ENCODE measurements around the gene DNAH7. TPM values are rescaled to one million over a fixed set of nuclear protein-coding genes. Genes with fewer than 3 reads are reported as not detected.

The DNAH7 gene
- polyA plus RNA-seq, 1 donor (not counting 4 experiments of a cell fraction or from before 2014, with no cell fraction given), result 0.17 TPM

- no peaks in the 10 kb centered on the region for H3K27me3 ChIP-seq (ENCODE audit: control insufficient read depth, extremely low read depth, insufficient read depth, low read length)
- dilution Hi-C loops (cut with MboI; ENCODE audit: extremely low pct_ligation_motif_present, low sequenced_read_pairs), result no loop called here
- DNase-seq (ENCODE audit: low read depth, low spot score) (no peak), FAIRE-seq (no peak)
- no peak overlapping the region for H3K4me3 ChIP-seq (ENCODE audit: control insufficient read depth in 2 of 3, extremely low read depth in 1 of 3, insufficient read depth in 2 of 3, low read depth in 1 of 3, low read length in 3 of 3)
- H3K4me1 ChIP-seq (ENCODE audit: control insufficient read depth, extremely low read depth, insufficient read depth, low read length), result no peaks in the 10 kb centered on the region
- no peak overlapping the region for H3K9ac ChIP-seq (ENCODE audit: control insufficient read depth, extremely low read depth, insufficient read depth, low read length)
- H3K9me3 ChIP-seq (ENCODE audit: control insufficient read depth, low read depth, low read length), result no peaks in the 10 kb centered on the region
- TF ChIP-seq EZH2 (IDR thresholded peaks at IDR 0.05; ENCODE audit: low read length) (no peak), CTCF (optimal IDR thresholded peaks at IDR 0.05 in 1 of 3, IDR thresholded peaks at IDR 0.05 in 1 of 3, conservative IDR thresholded peaks at IDR 0.05 in 1 of 3; ENCODE audit: extremely low read depth in 1 of 3, insufficient read depth in 2 of 3, low read length in 3 of 3) (no peak)
- H3K4me2 ChIP-seq (ENCODE audit: control insufficient read depth, extremely low read depth, insufficient read depth, low read depth, low read length), result no peak overlapping the region
- no peaks in the 10 kb centered on the region for H3K79me2 ChIP-seq (ENCODE audit: control insufficient read depth, insufficient read depth, low read length)
- H3K27ac ChIP-seq (ENCODE audit: control insufficient read depth, insufficient read depth, low read length), result no peak overlapping the region
- no peaks in the 10 kb centered on the region for H3K36me3 ChIP-seq (ENCODE audit: control insufficient read depth in 2 of 2, extremely low read depth in 1 of 2, insufficient read depth in 2 of 2, low read length in 2 of 2)
- no peak overlapping the region for H2AFZ ChIP-seq (ENCODE audit: control insufficient read depth, low read length)
- no peaks in the 10 kb centered on the region for H4K20me1 ChIP-seq (ENCODE audit: control insufficient read depth, extremely low read depth, insufficient read depth, low read length)
- no peaks in the 10 kb centered on the region for H3K9me1 ChIP-seq (ENCODE audit: control insufficient read depth, extremely low read depth, insufficient read depth, low read length)
These were observed 73.1 kb downstream of the DNAH7 start for GRCh38 chr2:195995499-195995898.

- H3K9me3 ChIP-seq (ENCODE audit: control insufficient read depth, low read depth, low read length), result no peaks in the 10 kb centered on the region
- dilution Hi-C loops (cut with MboI; ENCODE audit: extremely low pct_ligation_motif_present, low sequenced_read_pairs), result no loop called here
- H3K27me3 ChIP-seq (ENCODE audit: control insufficient read depth, extremely low read depth, insufficient read depth, low read length), result no peaks in the 10 kb centered on the region
- H3K4me1 ChIP-seq (ENCODE audit: control insufficient read depth, extremely low read depth, insufficient read depth, low read length), result no peaks in the 10 kb centered on the region
- no peak for DNase-seq (ENCODE audit: low read depth, low spot score)
- no peak overlapping the region for H2AFZ ChIP-seq (ENCODE audit: control insufficient read depth, low read length)
- H3K36me3 ChIP-seq (ENCODE audit: control insufficient read depth in 2 of 2, extremely low read depth in 1 of 2, insufficient read depth in 2 of 2, low read length in 2 of 2), result no peaks in the 10 kb centered on the region
- H3K4me2 ChIP-seq (ENCODE audit: control insufficient read depth, extremely low read depth, insufficient read depth, low read depth, low read length), result no peak overlapping the region
- H4K20me1 ChIP-seq (ENCODE audit: control insufficient read depth, extremely low read depth, insufficient read depth, low read length), result no peaks in the 10 kb centered on the region
- H3K9me1 ChIP-seq (ENCODE audit: control insufficient read depth, extremely low read depth, insufficient read depth, low read length), result no peaks in the 10 kb centered on the region
- H3K9ac ChIP-seq (ENCODE audit: control insufficient read depth, extremely low read depth, insufficient read depth, low read length), result no peak overlapping the region
- H3K79me2 ChIP-seq (ENCODE audit: control insufficient read depth, insufficient read depth, low read length), result no peaks in the 10 kb centered on the region
- no peak for FAIRE-seq
- H3K4me3 ChIP-seq (ENCODE audit: control insufficient read depth in 2 of 3, extremely low read depth in 1 of 3, insufficient read depth in 2 of 3, low read depth in 1 of 3, low read length in 3 of 3), result no peak overlapping the region
- no peak for TF ChIP-seq EZH2 (IDR thresholded peaks at IDR 0.05; ENCODE audit: low read length)
- TF ChIP-seq CTCF (optimal IDR thresholded peaks at IDR 0.05 in 1 of 3, IDR thresholded peaks at IDR 0.05 in 1 of 3, conservative IDR thresholded peaks at IDR 0.05 in 1 of 3; ENCODE audit: extremely low read depth in 1 of 3, insufficient read depth in 2 of 3, low read length in 3 of 3), result no peak
- no peak overlapping the region for H3K27ac ChIP-seq (ENCODE audit: control insufficient read depth, insufficient read depth, low read length)
These were observed 75.0 kb downstream of the DNAH7 start for GRCh38 chr2:195993623-195994022.
